GM18507 (cell line): ENCODE measurements around the gene PDHA1.

ENCODE experiments used
- DNase-seq: peaks from one replicate; pipeline ENCODE4 v3.0.0; 2011; ENCODE audit warnings: low read depth; ENCODE audit not compliant: insufficient read length; ENCODE audit errors: extremely low spot score
- FAIRE-seq: peaks from 2 replicates; lab custom pipeline; 2011; peaks lifted over from hg19 to GRCh38; lab: Jason Lieb, UNC

PDHA1 gene

DNA sequence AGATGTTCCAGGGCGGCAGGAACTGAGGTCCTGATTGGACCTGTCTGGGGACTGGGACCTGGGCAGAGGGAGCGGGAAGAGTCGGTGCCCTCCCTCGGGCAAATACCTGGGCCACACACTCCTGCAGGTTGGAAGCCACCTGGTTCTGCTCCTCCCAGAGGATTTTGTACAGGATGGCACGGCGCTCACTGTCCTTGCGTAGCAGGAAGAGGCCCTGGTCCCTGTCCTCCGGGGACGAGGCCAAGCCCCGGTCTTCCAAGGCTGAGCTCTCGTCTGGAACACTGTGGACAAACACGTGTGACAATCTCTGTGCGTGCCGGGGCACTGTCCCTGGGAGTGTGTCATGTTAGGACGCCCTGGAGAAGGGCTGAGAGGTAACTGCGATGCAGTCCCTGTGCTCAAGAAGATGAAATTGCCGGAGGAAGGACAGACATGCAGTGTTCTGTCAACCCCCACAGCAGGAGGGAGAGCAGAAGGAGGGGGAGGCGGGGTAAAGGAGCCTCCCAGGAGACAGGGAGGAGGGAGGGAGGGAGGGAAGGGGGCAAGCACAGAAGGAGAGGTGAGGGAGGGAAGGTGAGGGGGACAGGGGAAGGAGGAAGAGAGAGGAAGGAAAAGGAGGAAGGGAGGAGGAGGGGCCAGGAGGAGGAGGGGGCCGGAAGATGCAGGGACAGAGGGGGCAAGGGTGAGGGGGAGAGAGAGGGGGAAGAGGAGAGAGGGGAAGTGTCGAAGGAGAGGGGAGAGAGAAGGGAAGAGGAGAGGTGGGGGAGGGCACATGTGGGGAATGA lies 29.0 kb downstream of the PDHA1 start:
- DNase-seq, result no peak
- FAIRE-seq, result no peak

DNA sequence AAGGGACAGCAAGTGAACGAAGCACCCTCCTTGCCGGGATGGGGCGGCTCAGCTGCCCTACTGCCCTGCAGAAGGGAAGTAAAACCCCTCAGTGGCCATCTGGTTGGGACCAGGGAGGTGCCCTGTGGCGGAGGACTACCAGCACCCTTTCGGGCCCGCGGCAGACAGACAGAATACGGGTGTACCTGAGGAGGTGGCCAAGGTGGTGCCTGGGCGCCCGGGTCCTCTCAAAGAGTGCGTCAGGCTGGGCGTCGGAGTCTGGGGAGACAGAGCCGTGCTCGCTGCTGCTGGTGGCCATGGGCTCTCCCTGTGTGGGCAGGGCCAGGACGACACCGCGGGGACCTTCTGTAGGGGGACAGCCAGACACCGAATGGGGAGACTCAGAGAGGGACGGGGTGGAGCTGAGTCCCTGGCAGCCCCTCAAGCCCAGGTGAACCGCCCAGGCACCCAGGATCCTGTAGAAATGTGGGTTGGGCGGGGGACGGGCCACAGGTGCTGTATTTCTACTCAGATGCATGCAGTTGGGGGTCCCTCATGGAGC lies 29.7 kb downstream of the PDHA1 start:
- FAIRE-seq, result no peak
- no peak for DNase-seq

DNA sequence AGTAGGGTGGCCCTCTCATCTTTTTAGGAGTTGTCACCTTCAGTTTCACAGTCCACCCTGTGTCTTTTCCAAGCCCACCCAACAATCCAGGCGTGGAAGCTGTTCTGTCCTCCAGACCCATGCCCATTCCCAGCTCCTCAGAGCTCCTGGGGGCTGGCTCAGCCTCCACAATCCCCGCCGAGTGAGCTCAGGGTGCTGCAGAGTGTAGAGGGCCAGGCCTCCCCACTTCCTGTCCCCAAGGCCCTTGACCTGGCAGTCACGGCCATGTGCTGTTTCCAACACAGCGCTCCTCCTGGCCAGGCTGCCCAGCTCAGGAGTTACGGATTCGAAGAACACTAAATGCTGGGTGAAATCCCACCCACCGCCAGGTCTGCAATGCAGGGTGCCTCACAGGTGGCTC lies 31.8 kb downstream of the PDHA1 start:
- no peak for FAIRE-seq
- no peak for DNase-seq

DNA sequence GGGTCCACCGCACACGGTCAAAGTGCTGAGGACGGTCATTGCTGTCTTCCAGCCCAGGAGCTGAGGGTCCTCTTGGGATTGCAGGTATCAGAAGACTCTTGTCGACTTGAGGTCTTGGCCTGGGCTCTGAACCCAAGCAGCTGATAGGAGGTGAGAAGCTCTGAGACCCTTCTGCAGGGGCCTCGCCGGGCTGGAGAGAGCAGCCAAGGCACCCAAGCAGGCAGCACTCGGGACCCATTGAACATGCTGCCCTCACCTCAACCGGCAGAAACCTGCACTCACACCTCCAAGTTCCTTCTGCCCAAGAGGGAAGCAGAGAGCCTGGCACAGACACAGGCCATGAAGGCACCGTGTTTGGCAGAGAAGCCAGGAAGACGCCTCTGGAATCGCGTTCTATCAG lies 34.1 kb downstream of the PDHA1 start:
- FAIRE-seq (no peak), DNase-seq (no peak)

DNA sequence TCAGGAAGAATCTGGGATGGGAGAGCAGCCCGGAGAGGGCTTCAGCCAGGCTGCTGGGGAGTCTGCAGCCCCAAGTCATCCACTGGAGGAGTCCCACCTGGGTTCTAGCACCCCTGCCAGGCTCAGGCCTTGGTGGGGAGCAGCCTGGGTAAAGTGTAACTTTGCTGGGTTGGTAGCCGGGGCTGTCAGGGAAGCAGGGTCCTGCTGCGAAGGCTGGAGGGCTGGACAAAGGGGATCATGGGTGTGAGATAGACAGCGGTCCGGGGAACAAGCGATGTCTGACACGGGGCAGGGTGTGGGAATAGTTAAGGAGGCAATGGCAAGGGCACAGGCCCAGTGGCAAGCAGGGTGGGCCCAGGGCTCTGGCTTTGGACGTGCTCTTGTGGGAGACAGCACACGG lies 37.6 kb downstream of the PDHA1 start:
- DNase-seq (no peak), FAIRE-seq (no peak)

DNA sequence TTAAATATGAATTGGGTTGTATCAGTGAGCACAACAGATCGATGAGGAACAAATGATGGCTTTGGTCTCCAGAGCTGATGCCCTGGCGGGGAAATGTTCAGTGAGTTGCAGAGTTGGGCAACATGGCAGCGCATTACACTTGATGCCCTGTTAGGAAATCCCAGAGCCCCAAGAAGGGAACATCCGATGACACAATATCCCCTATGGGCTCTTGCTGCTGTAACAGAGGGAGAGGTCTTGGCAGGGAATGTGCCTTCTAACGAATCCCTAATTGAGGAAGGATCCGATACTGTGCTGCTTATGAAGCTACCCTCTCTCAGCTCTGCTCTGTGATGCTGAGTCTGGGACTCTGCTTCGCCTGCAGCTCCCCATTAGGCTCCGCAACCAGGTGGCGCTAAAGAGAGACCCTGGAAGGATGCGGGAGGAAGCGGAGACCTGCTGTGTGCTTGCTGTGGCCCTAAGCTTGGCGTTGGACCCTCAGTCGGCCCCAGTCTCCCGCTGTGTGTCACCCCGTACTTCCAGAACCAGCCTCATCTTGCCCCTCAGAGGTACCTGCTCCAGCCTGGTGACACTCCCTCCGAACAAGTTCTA lies 38.9 kb downstream of the PDHA1 start:
- FAIRE-seq (peak; percentile 94), DNase-seq (peak; percentile 15)

DNA sequence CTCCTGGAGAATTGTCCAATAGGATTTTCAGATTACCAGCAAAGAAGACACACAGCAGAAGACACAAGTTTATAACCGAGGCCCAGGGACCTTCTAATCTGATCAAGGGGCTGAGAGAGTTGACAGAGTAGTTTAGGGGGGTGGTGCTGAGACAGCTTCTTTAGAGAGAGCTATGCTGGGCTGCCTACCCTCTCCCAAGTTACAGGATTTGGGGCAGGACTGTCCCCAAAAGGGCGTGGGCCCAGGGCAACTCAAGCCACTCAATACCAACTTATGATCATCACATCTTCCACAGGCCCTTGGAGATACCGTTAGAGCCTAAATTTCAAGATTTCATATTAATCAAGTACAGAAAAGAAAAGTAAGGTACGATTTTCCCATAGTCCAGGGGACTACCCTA lies 43.0 kb downstream of the PDHA1 start:
- no peak for DNase-seq
- no peak for FAIRE-seq

- DNase-seq, result no peak
- no peak for FAIRE-seq
Observed at GRCh38 chrX:19388064-19388679, 44.4 kb downstream of the PDHA1 start.

DNA sequence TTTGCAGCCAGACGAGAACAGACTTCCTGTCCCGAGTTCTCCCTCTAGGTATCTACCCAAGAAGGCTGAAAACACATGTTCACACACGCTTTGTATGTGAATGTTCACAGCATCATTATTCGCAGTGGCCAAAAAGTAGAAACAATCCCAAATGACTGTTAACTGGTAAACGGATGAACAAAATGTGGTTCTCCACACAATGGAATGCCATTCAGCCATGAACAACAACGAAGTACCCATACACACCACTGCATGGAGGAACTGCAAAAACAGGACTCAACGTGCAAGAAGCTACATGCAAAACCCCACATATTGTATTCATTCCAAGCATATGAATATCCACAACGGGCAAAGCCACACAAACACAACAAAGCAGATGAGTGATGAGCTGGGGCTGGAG lies 45.0 kb downstream of the PDHA1 start:
- DNase-seq (no peak), FAIRE-seq (no peak)

- no peak for FAIRE-seq
- no peak for DNase-seq
Observed at GRCh38 chrX:19389227-19389845, 45.6 kb downstream of the PDHA1 start.

DNA sequence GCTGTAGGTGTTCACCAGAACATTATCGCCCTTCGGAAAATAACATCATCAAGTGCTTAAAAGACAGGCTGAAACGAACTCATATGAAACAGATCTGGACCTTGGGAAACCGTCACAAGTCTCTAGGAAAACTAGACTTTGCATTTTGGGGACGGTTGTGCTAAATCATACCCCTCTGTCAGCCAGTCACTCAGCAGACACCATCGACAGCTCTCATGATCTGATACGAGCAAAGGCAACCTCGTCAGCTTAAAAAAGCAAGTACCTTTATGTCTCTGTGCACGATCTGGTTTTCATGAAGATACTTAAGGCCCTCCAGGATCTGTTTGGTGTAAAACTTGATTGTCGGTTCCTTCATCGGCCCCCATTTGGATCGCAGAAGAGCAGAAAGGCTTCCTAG lies 48.4 kb downstream of the PDHA1 start:
- FAIRE-seq, result no peak

DNA sequence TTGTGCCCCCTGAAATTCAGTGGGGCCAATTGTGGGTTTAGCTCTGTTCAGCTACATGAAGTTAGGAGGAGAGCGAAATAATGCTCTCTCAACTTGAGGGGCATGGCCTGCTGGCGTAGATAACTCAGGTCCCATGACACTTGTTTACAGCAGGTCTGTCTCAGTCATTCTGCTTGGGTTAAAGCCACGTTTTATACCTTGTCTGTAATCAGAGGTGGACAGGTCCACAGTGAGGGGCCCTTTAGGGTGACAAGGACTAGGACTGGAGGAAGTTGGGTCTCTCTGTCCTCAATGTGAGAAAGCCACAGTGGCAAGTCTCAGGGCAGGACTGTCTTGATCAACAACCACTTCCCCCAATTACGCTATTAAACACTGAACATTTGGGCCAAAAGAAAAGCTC lies 49.0 kb downstream of the PDHA1 start:
- DNase-seq (no peak), FAIRE-seq (no peak)

More for the DNA sequence above, 48.4 kb downstream of the PDHA1 start:
- DNase-seq, result no peak

DNA sequence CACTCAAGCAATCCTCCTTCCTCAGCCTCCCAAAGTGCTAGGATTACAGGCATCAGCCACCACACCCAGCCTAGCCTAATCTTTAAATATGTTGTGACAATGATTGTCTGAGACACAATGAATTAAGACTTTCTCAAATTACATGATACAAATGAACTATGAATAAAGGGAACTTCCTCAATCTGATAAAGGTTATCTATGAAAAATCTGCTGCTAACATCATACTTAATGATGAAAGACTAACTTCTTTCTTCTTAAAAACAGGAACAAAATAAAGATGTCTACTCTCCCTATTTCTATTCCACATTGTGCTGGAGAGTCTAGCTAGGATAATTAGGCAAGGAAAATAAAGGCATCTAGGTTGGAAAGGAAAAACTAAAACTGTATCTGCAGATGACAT lies 60.0 kb downstream of the PDHA1 start:
- DNase-seq (no peak), FAIRE-seq (no peak)

GRCh38 chrX:19410259-19410658 lies 66.5 kb downstream of the PDHA1 start:
- FAIRE-seq (no peak), DNase-seq (no peak)
